KMS-11 (cell line): ENCODE measurements around the gene MYO18B.

Experiments
- H2AFZ ChIP-seq: fragments of 200-600 bp; sonication (generic); 2 replicates; pipeline ENCODE4 v1.6.1; 2016; ENCODE audit warnings: antibody characterized with exemption, mixed run types, low read depth
- H3K27ac ChIP-seq: fragments of 200-600 bp; sonication (generic); 2 replicates; pipeline ENCODE4 v1.6.1; 2016; ENCODE audit warnings: mild to moderate bottlenecking, mixed run types
- H3K27me3 ChIP-seq: fragments of 200-600 bp; sonication (generic); 2 replicates; pipeline ENCODE4 v1.6.1; 2017; ENCODE audit warnings: mild to moderate bottlenecking, low read depth, mixed run types, moderate library complexity; ENCODE audit not compliant: insufficient read depth
- H3K36me3 ChIP-seq: fragments of 200-600 bp; sonication (generic); 2 replicates; pipeline ENCODE4 v1.6.1; 2017; ENCODE audit warnings: mild to moderate bottlenecking, mixed run types; ENCODE audit not compliant: insufficient read depth
- H3K4me1 ChIP-seq: fragments of 200-600 bp; sonication (generic); 2 replicates; pipeline ENCODE4 v1.6.1; 2016; ENCODE audit warnings: mild to moderate bottlenecking, low read depth, mixed run types; ENCODE audit not compliant: poor library complexity, severe bottlenecking
- H3K4me2 ChIP-seq: fragments of 200-600 bp; sonication (generic); 2 replicates; pipeline ENCODE4 v1.7.0; 2016; ENCODE audit warnings: mild to moderate bottlenecking, mixed run types
- H3K4me3 ChIP-seq: fragments of 200-600 bp; sonication (generic); IDR thresholded peaks from 2 replicates; pipeline ENCODE4 v1.6.1; 2017; ENCODE audit warnings: low read depth, low read length, mixed read lengths; ENCODE audit not compliant: insufficient read depth
- H3K79me2 ChIP-seq: fragments of 200-600 bp; sonication (generic); 2 replicates; pipeline ENCODE4 v1.6.1; 2016; ENCODE audit warnings: low read depth, mixed run types; ENCODE audit not compliant: insufficient read depth
- H3K9ac ChIP-seq: fragments of 200-600 bp; sonication (generic); 2 replicates; pipeline ENCODE4 v1.6.1; 2016; ENCODE audit warnings: mild to moderate bottlenecking, mixed run types
- H4K20me1 ChIP-seq: fragments of 200-600 bp; sonication (generic); 2 replicates; pipeline ENCODE4 v1.6.1; 2016; ENCODE audit warnings: mild to moderate bottlenecking, mixed run types; ENCODE audit not compliant: insufficient read depth
- TF ChIP-seq, protein P1 (sequence below): fragments of 200-600 bp; sonication (generic); conservative IDR thresholded peaks from 2 replicates; pipeline ENCODE4 v1.6.1; 2017; ENCODE audit warnings: low read depth, mild to moderate bottlenecking, antibody characterized with exemption, low read length, moderate library complexity, mixed read lengths

The MYO18B gene

DNA sequence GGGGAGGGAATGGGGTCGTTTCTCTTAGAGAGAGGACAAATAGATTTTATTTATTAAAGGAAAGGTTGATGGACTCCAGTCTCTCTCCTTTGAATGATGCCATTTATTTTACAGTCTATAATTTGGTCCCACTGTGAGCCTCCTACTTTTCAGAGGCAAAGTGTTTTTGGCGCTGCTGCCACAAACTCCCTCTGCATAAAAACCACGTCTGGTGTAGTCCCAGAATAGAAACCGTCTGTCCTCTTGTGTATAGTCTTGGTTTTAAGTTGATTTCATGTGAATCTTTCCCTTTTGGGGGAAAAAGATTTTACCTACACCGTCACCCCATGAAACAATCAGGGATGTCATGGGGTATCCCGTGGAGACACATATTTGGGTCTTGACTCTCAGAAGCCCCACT, 283.6 kb downstream of the MYO18B start:
- peaks cover 4% of the 10 kb centered on the region; the same call in 1 of the 2 replicates for H3K27me3 ChIP-seq
- TF ChIP-seq, protein P1, sequence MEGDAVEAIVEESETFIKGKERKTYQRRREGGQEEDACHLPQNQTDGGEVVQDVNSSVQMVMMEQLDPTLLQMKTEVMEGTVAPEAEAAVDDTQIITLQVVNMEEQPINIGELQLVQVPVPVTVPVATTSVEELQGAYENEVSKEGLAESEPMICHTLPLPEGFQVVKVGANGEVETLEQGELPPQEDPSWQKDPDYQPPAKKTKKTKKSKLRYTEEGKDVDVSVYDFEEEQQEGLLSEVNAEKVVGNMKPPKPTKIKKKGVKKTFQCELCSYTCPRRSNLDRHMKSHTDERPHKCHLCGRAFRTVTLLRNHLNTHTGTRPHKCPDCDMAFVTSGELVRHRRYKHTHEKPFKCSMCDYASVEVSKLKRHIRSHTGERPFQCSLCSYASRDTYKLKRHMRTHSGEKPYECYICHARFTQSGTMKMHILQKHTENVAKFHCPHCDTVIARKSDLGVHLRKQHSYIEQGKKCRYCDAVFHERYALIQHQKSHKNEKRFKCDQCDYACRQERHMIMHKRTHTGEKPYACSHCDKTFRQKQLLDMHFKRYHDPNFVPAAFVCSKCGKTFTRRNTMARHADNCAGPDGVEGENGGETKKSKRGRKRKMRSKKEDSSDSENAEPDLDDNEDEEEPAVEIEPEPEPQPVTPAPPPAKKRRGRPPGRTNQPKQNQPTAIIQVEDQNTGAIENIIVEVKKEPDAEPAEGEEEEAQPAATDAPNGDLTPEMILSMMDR = no peak
- H3K4me1 ChIP-seq = no peaks in the 10 kb centered on the region
- H3K79me2 ChIP-seq = no peaks in the 10 kb centered on the region
- no peak overlapping the region for H2AFZ ChIP-seq
- H3K4me2 ChIP-seq = no peak overlapping the region
- H3K36me3 ChIP-seq = no peaks in the 10 kb centered on the region
- no peak overlapping the region for H3K4me3 ChIP-seq
- no peak overlapping the region for H3K9ac ChIP-seq
- no peak overlapping the region for H3K27ac ChIP-seq
- H4K20me1 ChIP-seq = no peaks in the 10 kb centered on the region

DNA sequence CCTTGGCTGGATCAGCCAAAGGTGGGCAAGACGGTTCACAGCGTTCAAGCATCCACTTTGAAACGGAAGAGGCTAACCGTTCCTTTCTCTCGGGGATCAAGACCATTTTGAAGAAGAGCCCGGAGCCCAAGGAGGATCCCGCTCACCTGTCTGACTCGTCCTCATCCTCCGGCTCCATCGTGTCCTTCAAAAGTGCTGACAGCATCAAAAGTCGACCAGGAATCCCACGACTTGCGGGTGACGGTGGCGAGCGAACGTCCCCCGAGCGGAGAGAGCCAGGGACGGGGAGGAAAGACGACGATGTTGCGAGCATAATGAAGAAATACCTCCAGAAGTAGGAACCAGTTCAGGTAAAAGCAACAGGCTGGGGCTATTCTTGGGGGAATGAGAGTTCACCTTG, 285.4 kb downstream of the MYO18B start:
- no peak overlapping the region for H3K27ac ChIP-seq

DNA sequence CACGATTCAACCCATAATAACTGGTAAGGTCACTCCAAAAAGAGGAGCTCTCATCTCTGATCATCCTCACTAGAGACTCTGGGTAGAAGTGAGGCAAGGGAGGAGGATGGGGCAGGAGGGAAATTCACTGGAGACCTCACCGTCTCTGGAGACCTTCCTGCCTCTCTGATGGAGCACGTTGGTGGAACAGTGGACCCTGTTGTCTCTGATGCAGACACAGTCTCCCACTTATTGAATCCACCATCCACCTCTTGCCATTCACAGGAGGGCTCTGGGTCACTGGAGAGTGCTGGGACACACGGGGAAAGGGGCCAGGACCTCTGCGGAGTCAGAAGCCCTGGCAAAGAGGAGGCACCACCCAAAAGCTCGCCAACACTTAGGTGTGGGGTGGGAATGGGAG, 289.7 kb downstream of the MYO18B start:
- Histone ChIP-seq H3K79me2 (no peaks in the 10 kb centered on the region), H3K9ac (no peak overlapping the region), H3K36me3 (no peaks in the 10 kb centered on the region), H2AFZ (no peak overlapping the region), H3K4me1 (no peaks in the 10 kb centered on the region), H3K27ac (no peak overlapping the region), H3K4me3 (no peak overlapping the region), H3K27me3 (0 out of 2 replicates have a peak, but pooled peaks cover 2% of the 10 kb centered on the region), H3K4me2 (no peak overlapping the region), H4K20me1 (no peaks in the 10 kb centered on the region)
- TF ChIP-seq, protein P1 = no peak

More for the DNA sequence above, 285.4 kb downstream of the MYO18B start:
- H3K4me3 ChIP-seq = no peak overlapping the region
- peaks cover 4% of the 10 kb centered on the region; the same call in 1 of the 2 replicates for H3K27me3 ChIP-seq
- H3K9ac ChIP-seq = no peak overlapping the region
- H3K36me3 ChIP-seq = no peaks in the 10 kb centered on the region
- no peaks in the 10 kb centered on the region for H4K20me1 ChIP-seq
- no peak overlapping the region for H2AFZ ChIP-seq
- no peaks in the 10 kb centered on the region for H3K4me1 ChIP-seq
- TF ChIP-seq, protein P1 = no peak
- no peaks in the 10 kb centered on the region for H3K79me2 ChIP-seq
- H3K4me2 ChIP-seq = no peak overlapping the region

DNA sequence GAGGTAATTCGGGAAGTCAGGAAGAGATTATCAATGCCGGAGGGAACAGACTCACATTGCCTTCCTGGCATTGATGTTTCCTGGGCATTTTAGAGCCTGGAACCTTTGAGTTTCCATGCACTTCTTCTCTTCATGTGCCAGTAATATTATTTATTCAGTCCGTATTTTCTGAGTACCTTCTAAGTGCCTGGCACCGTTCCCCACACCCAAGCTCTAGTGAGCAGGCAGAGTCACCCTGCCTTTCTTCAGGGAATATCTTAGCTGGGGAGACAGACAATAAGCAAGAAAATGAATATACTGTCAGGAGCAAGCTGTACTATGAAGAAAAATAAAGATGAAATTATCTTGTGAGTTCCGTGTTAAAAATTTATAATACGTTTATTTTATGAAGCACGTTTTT, 291.1 kb downstream of the MYO18B start:
- Histone ChIP-seq H3K4me1 (no peaks in the 10 kb centered on the region), H3K4me3 (no peak overlapping the region), H3K4me2 (no peak overlapping the region), H3K27me3 (no peaks in the 10 kb centered on the region), H3K27ac (no peak overlapping the region), H4K20me1 (no peaks in the 10 kb centered on the region), H3K79me2 (no peaks in the 10 kb centered on the region), H2AFZ (no peak overlapping the region), H3K9ac (no peak overlapping the region), H3K36me3 (no peaks in the 10 kb centered on the region)
- TF ChIP-seq, protein P1 = no peak

DNA sequence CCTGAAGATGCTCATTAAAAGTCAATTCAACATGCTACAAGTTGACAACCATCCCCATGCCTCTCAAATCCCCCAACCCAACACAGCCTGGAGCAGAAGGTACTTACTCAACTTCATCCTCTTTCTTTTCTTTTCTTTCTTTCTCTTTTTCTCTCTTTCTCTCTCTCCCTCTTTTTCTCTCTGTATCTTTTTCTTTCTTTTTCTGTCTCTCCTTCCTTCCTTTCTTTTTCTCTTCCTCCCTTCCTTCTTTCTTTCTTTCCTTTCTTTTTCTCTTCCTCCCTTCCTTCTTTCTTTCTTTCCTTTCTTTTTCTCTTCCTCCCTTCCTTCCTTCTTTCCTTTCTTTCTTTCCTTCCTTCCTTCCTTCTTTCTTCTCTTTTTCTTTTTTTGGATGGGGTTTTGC, 291.6 kb downstream of the MYO18B start:
- Histone ChIP-seq H3K4me2 (no peak overlapping the region), H2AFZ (no peak overlapping the region), H3K4me1 (no peaks in the 10 kb centered on the region), H3K4me3 (no peak overlapping the region), H3K79me2 (no peaks in the 10 kb centered on the region), H4K20me1 (no peaks in the 10 kb centered on the region), H3K9ac (no peak overlapping the region), H3K36me3 (no peaks in the 10 kb centered on the region), H3K27ac (no peak overlapping the region), H3K27me3 (no peaks in the 10 kb centered on the region)
- TF ChIP-seq, protein P1 = no peak
